T-helper 1 cell (primary cell): Measurements from ENCODE around the gene GALT.
"Not testable (repeated sequence)": the region's sequence is repeated elsewhere in the genome, so short reads cannot be mapped to it uniquely, and the experiment has no call there.

Source experiments
- DNase-seq, 5 donors: peaks; one replicate each; pipeline ENCODE4 v3.0.0-alpha.2; 2012 to 2020

The GALT gene

DNA sequence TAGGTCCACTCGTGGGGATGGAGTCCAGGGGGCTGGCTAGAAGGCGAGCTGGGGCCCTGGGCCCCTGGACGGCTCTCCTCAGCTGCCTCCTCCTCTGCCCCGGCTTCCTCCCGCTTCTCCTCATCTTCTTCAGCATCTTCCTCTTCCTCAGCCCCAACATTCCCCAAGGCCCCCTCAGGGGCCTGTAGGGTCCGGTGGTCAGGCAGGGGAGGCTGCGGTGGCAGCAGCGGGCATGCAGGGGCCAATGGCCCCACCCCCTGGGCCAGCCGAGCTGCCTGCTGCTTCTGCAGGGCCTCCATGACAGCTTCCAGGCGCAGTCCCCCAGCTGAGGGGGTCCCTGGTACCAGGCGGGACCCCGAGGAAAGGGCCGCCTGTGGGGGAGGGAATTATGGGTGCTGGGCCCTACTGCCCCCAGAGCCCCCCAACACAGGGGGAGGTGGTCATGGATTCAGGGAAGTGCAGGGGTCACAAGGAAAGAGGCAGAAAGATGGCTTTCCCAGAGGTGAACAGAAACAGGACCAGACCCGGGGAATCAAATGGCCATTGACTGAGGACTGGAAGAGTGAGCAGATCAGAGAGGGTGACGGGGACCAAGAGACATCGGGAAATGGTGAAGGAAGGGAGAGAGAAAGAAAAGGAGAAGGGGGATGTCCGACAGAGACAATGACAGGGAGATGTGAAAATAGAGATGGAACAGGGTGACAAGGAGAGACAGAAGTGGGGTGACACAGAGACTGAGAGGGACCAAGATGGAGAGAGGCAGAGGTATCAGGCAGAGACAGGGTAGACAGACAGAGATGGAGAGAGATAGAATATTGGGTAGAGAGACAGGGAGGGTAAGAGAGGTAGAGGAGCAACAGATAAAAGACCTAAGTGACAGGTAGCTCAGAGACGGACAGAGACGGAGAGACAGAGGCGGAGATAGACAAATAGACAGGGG lies 18.5 kb upstream of the GALT start:
- no peak for DNase-seq

DNA sequence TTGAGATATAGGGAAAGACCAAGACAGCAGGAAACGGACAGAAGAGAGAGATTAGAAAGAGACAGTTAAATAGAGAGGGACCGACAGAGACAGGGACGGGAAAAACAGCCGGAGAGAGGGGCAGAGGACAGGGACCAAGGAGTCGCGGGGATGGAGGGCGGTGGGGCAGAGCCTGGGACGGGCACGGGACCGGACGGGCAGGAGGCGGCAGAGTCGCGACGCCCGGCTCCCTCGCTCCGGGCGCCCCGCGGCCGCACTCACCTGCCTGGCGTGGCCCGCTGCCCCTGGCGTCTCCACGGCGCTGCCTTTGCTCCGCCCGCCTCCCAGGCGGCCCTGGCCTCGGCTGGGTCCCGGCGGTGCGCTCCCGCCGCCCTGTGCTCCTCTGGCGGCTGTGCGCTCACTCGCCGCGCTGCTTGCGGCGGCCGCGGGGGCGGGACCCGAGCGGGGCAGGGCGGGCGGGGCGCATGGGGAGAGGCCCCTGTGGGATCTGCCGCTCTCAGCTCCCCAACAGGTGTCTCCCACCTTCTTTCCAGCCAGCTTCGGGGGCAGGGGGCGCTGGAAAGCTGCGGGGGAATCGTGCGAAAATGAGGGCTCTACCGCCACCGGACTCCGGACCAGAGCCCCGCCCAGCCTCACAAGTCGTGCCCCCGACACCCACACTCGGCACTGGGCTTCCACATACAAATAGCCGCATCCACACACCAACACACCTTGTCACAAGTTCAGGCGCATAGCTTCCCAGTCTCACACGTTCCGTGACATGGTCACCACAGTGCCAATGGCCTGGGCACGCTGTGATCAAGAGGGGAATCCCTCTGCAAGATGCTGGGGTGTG lies 17.6 kb upstream of the GALT start, which contains the start of gene ARID3C:
Gene ARID3C (minus strand): TSS at position 411 of the 835 bp plus-strand sequence. CDS start 1,052 bp downstream, outside the sequence.
- DNase-seq: peak in 3 of 5 donors; percentile 18 to 53 (median 27)

DNA sequence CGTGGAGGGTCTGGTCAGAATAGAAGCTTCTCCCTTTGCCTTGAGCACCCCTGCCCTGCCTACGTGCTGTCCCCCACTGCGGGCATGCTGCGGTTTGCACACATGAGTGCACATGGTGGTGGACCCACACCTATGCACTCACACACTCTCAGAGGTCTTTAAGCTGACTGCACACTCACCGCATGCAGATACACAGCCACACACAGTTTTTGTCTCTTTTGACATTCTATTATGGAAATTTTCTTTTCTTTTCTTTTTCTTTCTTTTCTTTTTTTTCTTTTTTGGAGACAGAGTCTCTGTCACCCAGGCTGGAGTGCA lies 17.0 kb upstream of the GALT start:
- DNase-seq: no peak

DNA sequence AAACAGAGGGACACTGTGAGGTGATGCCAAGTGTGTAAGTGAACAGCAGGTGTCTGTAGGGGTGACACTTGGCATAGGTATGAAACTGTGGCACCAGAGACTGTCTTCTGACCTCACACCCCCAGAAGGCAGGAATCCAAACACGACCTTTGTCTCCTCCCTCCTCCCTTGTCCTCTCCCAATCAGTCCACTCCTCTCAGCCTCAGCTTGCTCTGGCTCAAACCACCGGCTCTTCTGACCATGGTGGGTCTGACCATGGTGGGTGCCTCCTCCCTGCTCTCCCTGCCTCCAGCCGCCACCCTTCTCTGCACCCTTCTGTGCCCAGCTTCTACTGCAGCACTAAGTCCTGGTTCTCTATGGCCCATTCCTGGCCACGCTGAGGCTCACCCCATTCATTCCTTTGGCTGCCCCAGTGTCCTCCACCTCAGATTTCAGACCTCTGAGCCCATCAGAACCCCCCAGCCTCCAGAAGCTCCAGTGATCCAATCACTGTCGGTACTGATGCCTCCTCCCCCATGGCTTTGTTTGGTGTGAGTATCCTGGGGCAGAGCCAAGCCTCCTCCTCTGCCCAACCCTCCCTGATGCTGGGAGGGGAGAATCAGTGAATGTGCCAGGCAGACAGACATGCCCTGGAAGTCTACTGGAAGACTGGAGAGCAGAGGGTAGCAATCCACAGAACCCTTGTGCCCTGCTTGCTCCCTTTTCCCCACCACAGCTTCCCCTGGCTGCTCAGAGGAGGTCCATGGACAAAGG lies 15.9 kb upstream of the GALT start:
- no peak for DNase-seq

DNA sequence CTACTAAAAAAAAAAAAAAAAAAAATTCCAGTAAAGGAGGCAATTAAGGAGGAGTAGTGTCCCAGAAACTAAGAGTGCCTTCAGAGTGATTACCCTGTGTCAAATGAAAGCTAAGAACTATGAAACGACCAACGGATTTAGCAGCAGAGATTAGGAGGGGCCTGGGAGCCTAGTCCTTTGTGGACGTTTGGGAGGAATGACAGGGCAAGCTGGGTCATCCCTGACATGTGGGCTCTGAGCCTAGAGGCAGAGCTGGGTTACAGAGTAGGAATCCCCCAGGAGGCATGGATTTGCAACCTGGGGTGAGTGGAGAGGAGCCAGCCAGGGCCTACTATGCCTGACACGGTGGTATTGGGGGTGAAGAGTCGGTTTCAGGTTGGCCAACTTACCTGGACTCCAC lies 13.3 kb upstream of the GALT start:
- no peak for DNase-seq

DNA sequence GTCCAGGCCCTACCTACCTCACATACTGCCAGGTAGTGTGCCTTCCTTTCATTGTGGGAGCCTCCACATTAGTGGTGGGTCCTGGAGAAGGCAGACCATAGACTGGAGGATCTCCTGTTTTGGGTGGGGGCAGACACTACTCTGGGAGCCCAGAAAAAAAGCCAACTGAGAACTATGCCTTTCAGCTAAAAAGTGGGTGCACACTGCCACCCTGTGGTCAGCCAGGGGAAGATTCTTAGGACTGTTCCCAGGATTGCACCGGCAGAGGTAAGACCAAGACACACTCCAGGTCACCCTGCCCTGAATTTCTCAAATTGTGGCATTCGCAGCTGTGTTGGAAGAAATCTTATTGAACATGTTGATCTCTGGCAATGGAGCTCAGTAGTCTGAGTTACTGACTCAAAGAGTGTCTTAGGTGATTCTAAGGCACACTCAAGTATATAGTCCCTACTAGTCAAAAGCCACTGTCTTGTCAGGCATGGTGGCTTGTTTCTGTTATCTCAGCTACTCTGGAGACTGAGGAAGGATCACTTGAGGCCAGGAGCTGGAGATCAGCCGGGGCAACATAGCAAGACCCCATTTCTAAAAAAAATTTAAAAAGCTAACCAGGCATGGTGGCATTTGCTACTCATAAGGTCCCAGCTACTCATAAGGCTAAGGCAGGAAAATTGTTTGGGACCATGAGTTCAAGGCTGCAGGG lies 12.5 kb upstream of the GALT start:
- DNase-seq: peak; percentile 51 to 71 (median 62)

DNA sequence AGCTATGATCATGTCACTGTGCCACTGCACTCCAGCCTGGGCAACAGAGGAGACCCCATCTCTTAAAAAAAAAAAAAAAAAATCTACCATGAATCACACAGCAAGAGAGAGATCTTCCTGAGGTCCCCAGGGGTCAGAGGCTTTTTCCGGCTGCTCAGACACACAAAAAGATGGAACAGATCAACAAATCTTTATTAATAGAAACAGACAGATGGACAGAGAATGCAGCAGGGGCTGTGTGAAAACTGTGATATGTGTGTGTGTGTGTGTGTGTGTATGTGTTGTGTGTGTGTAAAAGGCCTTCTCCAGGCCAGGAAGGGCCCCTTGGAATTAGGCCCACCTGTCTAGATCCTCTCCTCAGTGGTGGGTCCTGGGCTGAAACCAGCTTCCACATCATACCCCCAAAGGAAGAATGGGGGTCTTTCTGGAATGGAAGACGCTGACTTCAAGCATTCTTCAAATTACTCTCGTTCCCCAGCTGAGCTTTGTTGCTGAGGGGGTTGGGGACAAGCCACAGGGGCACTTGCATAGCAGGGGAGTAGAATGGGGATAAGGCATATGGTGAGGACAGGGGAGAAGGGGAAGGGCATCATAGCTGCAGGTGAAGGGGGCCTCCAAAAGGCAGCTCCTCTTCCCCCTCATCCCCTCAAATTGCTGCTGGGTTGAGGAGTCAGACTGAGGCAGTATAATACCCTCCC lies 11.8 kb upstream of the GALT start:
- no peak for DNase-seq

DNA sequence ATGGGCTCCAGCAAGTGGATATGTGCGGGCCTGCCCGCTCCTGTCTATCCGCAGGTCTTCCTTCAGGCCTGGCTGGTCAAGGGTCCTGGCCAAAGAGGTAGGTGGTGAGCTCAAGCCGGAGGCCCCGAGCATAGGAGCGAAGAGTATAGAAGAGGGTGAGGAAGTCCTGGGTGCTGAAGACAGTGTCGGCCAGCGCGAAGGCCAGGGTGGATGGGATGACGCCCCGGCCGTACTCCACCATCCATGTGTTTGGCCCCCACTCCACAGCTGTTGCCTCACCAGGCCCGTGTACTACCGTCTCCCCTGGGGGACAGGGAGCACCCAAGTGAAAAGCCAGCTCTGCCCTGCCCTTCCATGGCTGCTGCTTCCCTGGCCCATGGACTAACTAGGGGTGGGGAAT lies 10.9 kb upstream of the GALT start:
- no peak for DNase-seq

DNA sequence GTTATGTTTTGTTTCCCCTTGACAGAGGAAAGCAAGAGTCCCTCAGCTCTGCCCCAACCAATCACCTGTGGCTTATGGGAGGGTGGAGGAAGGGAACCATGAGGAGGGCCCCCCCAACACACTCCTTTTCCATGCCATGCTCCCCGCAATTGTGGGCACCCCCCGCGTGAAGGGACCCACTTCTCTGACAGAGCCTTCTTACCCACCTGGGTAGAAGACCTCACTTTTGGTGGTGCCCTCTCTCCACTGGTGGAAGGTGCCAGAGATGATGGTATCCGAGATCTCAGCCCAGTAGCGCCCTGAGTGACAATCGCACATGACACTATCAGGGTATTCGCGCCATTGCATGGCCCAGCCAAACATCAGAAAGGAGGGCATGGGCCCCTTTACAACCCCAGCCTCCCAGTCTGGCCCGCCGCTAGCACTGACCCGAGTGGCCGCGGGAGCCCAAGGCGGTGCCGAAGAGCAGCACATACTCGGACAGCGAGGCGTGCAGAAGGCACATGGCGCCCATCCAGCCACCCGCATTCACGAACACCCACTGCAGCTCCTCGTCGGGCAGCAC lies 9.6 kb upstream of the GALT start:
- no peak for DNase-seq

DNA sequence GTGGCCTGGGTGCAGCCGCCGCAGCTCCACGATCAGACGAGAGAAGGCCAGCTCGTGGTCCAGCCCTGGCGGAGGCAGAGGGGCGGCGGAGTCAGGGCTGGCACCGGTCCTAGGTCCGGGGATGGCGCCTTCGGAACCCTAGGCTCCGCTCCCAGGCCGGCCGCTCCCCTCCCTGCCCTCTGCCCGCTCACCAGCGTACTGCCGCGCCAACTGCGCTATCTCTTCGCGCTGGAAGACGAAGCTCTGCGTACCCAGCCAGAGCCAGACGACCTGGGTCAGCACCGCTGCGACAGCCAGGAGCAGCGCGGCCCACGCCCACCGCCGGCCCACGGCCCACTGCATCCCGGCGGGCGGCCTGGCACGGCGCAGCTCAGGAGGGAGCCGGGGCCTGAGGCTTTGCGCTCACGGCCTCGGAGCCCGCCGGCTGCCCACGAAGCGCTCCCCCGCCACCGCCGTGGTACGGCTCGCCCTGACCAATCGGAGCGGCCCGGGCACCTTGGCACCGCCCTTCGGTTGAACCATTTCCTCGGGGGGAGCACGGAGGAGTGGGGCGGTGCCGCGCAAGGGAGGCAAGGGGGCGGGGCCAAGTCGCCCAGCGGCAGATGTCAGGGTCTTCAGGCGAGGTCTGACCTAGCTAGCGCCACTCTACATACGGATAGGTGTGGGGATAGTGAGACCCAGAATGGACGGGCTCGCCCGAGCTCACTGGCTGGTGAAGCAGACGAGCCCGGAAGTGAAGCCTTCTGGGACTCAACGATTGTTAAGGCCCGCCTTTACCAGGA lies 8.9 kb upstream of the GALT start, which contains the start of gene SIGMAR1:
Gene SIGMAR1 (minus strand): TSS at position 432 of the 782 bp plus-strand sequence. CDS start 90 bp downstream, at position 342.
- DNase-seq: peak; percentile 84 to 92 (median 89)

DNA sequence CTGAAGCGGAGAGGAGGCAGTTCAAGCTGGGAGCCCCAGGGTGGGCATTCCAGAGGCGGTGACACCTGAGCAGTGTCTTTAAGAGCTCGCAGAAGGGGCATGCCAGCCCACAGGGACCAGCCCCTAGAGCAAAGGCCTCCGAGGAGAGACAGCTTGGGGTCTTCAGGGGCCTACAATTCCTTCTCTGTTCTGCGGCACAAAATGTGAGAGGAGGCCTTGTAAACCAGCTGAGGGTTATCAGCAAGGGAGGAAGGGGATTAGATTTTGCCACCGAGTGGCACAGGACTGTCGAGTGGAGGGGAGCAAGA lies 8.4 kb upstream of the GALT start:
- no peak for DNase-seq

DNA sequence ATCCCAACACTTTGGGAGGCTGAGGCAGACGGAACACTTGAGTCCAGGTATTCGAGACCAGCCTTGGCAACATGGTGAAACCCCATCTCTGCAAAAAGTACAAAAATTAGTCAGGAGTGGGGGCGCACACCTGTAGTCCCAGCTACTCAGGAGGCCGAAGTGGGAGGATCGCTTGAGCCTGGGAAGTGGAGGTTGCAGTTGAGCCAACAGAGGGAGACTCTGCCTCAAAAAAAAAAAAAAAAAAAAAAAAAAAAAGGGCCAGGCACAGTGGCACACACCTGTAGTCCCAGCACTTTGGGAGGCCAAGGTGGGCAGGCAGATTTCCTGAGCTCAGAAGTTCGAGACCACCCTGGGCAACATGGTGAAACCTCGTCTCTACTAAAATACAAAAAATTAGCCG lies 7.2 kb upstream of the GALT start:
- DNase-seq: not testable (repeated sequence)

DNA sequence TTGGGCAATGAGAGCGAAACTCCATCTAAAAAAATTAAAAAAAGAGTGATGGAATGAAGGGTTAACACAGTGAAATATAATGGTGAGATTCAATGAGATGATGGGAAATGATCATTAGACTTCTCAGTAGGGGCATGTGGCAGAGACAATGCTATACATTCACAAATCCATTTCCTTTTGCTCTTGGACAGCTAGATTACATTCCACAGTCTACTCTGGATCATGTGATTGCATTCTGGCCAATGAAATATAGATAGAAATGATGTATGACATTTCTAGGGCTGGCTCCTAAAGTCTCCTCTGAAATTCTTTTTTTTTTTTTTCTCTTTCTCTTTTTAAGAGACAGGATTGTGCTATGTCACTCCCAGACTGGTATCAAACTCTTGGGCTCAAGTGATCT lies 3.8 kb upstream of the GALT start:
- no peak for DNase-seq

DNA sequence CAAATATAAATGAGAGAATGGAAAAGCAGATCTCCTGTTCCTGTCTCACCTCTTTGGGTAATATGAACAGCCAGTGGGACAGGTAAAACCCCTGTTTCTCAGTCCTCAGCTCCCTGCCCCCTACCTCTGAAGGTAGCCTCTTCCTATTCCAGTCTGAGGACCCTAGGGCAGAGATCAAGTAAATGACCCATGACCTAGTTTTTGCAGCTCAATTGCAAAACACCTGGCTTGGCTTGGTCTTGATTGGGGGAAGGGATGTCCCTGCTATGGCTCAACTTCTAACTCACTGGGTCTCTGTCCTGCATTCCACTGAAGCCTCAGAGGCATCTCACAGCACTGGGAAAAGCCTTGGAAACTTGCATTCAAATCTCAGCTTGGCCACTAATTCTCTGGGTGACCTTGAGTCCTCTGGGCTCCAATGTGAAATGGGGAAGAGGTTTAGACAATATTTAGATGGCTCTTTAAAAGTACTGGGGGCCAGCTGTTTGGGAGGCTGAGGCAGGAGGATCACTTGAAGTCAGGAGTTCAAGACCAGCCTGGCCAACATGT lies 1.6 kb upstream of the GALT start:
- DNase-seq: no peak

DNA sequence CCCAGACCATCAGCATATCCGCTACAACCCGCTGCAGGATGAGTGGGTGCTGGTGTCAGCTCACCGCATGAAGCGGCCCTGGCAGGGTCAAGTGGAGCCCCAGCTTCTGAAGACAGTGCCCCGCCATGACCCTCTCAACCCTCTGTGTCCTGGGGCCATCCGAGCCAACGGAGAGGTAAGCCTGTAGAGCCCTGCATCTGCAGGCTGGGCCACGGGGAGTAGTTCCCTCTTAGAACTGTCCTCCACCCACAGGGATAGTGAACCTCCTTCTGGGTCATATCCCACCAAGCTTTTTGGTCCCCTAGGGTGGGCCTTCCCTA lies 569 bp downstream of the GALT start:
- no peak for DNase-seq

DNA sequence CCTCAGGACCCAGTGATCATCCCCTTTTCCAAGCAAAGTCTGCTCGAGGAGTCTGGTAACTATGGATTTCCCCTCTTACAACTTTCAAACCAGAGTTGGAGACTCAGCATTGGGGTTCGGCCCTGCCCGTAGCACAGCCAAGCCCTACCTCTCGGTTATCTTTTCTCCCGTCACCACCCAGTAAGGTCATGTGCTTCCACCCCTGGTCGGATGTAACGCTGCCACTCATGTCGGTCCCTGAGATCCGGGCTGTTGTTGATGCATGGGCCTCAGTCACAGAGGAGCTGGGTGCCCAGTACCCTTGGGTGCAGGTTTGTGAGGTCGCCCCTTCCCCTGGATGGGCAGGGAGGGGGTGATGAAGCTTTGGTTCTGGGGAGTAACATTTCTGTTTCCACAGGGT lies 1.2 kb downstream of the GALT start:
- DNase-seq: peak in 1 of 5 donors; percentile 24

DNA sequence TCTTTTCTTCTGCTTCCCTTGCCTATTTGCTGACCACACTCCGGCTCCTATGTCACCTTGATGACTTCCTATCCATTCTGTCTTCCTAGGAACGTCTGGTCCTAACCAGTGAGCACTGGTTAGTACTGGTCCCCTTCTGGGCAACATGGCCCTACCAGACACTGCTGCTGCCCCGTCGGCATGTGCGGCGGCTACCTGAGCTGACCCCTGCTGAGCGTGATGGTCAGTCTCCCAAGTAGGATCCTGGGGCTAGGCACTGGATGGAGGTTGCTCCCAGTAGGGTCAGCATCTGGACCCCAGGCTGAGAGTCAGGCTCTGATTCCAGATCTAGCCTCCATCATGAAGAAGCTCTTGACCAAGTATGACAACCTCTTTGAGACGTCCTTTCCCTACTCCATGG lies 2.2 kb downstream of the GALT start:
- no peak for DNase-seq

DNA sequence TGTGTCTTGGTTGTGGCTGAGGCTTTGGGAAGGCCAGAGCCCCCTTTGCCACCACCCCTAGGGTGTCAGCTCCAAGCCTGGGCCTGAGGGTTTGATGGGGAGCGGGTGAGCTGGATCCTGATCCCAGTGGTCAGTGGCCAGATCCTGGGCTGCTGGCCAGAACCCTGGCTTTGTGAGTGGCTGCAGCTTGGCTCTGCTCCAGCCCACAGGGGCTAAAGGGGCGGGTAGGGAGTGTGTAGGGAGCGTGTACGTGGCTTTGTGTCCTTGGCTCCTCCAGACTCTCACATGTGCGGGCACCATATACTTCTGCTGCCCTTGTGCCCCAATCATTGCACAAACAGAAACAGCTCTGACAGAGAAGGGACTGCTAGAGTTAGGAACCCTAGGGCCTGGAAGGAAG lies 4.3 kb downstream of the GALT start:
- no peak for DNase-seq

DNA sequence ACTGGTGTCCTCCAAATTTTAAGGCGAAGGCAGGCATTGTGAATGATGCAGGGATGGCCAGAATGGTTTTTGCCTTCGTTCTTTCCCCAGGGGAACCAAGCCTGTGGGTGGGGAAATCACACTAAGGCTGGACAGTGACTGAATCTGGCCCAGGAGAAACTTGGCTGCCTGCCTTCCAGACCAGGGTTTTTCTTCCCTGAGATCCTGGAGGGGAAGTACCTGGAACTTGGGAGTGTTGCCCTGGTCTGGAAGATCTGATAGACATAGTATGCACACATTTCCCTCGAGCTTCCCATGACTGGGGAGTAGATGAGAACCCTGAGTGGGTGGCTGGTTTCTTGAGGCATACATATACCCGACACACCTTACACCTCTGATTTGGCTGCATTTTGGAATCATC lies 4.8 kb downstream of the GALT start:
- DNase-seq: no peak

DNA sequence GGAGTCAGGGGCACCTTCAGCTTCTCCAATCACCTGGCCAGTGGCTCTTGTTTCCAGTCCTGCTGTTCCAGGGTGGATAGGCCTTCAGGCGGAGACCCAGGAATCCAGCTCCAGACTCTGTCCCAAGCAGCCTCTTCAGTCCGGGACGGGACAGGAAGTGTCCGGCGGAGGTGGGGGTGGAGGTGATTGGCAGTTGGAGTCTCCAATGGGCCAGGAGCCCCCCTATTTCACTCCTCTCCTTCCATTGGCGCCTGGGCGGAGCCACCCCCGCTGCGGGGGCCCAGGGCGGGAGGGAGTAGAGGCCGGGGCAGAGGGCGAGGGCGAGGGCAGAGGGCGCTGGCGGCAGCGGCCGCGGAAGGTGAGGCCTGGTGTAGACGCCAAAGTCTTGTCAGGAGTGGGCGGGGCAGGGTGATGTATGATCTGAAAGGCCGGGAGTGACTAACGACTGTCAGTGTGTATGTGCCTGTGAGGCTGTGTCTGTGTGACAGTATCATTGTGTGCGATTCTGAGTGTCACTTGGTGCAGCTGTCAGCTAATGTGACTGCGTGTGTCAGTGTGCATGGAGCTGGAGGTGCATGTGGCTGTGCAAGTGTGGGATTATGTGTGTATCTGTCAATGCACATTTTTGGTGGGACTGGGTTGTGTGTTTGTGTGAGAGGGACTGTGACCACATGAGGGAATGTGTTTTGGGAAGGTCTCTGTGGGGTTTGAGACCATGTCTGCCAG lies 5.6 kb downstream of the GALT start, which contains the start of gene IL11RA:
Gene IL11RA (plus strand): TSS at position 310 of the 726 bp plus-strand sequence. CDS start 3,033 bp downstream, outside the sequence.
- peak in 1 of 5 donors; percentile 44 for DNase-seq
